ELR (cell line): ENCODE data around the gene ACKR3.

Experiments
- DNase-seq: peaks from one replicate; pipeline ENCODE4 v3.0.0-alpha.2; 2015; ENCODE audit warnings: low read depth

ACKR3 gene

GRCh38 chr2:236584521-236585384 is 15.1 kb downstream of the ACKR3 start:
- no peak for DNase-seq

GRCh38 chr2:236585966-236586365 is 16.3 kb downstream of the ACKR3 start:
- DNase-seq = no peak

DNA sequence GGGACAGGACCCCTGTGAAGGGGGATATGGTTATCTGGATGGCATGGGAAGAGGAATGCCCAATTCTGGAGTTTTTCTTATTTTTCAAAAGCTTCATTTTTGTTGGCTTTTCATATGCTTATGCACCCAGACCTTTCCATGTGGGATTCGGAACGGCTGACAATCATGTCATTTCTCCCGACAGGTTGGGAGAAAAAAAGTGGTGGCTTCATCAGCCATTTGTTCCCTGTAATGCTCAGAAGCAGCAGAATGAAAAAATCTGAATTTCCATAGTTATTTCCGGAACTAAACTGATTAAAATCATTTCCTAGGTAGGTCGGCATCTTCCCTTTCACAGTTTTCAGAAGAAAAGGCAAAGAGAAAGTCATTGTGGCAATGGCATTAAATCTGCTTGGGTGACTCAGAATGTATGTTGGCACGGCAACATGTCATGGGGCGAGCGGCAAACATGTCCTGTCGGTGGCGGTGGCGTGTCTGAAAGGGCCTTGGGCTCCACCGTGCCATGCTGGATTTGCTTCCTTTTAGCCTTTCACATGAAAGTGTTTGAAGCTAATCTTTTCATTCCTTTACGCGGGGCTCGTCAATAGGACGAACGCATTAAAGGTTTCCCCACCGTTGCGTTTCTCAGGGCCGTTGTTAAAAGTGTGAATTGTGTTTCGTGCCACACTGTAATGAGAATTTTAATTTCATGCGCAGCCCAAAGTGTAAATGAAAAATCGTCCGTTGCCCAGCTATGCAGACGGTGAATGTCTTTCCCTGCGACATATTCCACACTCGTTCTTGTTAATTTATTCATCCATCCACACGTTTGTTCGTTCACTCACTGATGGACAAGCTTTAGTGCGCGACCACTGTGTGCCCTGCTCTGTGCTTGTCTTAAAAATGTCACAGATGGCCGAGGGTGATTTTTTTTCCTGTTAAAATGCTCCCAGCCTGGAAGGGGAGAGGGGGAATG is 18.5 kb downstream of the ACKR3 start:
- no peak for DNase-seq

GRCh38 chr2:236588932-236589592 is 19.4 kb downstream of the ACKR3 start:
- no peak for DNase-seq

- DNase-seq = no peak
These were observed 21.2 kb downstream of the ACKR3 start for GRCh38 chr2:236590846-236591245.

DNA sequence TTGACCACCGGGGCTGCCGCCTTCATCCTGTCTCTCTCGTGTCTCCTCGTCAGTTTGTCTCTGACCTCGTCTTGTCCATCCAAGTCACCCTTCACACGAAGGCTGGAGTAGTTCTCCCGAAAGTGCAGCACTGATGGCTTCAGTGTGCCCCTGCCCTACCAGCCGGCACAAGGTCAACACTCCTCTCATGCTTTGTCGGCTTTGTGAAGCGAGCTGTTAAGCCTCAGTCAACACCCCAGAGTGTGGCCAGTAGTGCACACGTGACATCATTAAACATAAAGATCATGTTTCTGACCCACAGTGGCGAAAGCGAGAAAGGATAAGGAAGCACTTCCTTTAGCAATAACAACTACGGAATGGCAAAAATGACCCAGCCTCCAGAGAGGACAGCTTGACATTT is 23.2 kb downstream of the ACKR3 start:
- DNase-seq = no peak

GRCh38 chr2:236593531-236593930 is 23.9 kb downstream of the ACKR3 start:
- no peak for DNase-seq

GRCh38 chr2:236593956-236594355 is 24.3 kb downstream of the ACKR3 start:
- DNase-seq = no peak

- DNase-seq = no peak
These were observed 28.0 kb downstream of the ACKR3 start for GRCh38 chr2:236597629-236598028.

DNA sequence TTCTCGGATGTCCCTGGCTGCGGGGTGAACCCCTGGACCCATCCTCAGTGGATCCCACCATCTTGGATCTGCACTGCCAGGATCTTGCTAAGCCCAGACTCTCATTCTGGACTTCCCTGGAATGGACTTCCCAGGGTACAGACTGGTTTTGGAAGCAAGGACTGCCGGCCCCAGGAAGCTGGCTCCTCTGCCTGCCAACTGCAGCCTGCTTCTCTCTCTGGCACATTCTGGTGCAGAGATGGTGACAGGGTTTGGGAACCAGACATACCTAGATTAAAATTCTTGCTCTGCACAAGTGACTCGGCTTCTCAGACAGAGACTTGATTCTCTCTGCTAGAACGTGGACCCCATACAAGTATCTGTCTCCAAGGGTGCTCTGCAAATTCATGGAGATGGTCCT is 29.4 kb downstream of the ACKR3 start:
- DNase-seq = no peak

DNA sequence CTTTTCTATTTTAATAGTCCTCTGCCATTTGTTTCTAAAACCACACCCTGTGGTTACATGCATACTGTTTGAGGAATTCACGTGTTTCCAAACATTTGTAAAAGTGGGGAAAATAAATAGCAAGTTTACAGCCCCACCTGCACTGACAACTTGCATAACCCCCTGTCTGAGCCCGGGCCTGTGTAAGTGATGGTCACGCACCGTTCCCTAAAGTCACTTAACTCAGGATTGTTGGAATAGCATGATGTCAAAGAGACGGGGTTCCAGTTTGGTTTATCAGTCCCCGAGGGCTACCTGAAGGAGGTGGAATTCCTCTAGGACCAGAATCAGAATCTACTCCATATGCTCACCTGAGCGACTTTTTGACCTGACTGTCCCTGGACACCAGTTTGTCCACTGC is 30.5 kb downstream of the ACKR3 start:
- DNase-seq = no peak

- no peak for DNase-seq
These were observed 31.3 kb downstream of the ACKR3 start for GRCh38 chr2:236600892-236601291.

- no peak for DNase-seq
These were observed 31.9 kb downstream of the ACKR3 start for GRCh38 chr2:236601316-236602202.

- DNase-seq = no peak
These were observed 33.1 kb downstream of the ACKR3 start for GRCh38 chr2:236602678-236603077.

GRCh38 chr2:236603361-236604015 is 33.9 kb downstream of the ACKR3 start:
- no peak for DNase-seq

DNA sequence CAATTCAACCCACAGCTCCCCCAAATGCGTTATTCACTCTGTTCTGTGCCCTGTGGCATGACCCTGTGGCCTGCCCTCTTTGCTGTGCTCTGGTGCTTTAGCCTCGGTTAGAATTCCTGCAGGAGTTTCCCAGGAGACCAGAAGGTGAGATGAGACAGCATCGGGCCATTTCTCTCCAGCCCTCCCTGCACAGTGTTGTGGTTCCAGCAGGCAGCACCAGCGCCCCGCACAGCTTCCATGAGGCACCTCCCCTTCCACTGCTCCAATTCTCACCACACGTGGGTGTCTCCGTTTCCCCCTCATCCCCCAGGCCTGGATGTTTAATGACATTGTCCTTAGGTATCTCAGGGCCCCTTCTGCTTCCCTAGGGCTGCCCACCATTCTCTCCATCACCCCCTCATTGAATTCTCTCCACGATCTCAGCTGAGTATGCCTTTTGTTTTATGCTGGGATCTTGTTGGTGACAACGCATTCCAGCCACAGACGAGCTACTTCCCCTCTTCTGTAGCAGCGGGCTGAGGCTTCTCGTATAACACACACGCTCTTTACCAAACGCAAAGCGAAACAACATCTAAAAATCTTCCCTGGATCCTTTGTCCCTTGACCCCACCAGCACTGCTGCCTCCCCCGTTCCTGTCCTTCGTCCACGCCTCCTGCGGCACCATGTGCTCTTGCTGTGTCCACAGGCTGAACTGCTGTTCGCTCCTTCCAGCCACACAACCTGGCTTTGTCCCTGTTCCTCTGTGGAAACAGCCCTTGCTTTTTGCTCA is 35.1 kb downstream of the ACKR3 start:
- no peak for DNase-seq

- DNase-seq = no peak
These were observed 35.7 kb downstream of the ACKR3 start for GRCh38 chr2:236605345-236605734.

GRCh38 chr2:236606023-236606422 is 36.4 kb downstream of the ACKR3 start:
- no peak for DNase-seq

- DNase-seq = no peak
These were observed 38.0 kb downstream of the ACKR3 start for GRCh38 chr2:236607471-236608187.

- DNase-seq = no peak
These were observed 38.5 kb downstream of the ACKR3 start for GRCh38 chr2:236608188-236608525.
